MCF 10A (cell line): ENCODE results near the gene ADD1. TPM values are rescaled to one million over a fixed set of nuclear protein-coding genes. Genes with fewer than 3 reads are reported as not detected.

Experiments
- BruUV-seq: library from RNA; stranded (reverse); fragments of 400-500 nt; replicated peaks from 2 replicates; lab custom pipeline; 2021; lab: Mats Ljungman, UMichigan
- CTCF ChIA-PET: fragments of 300-600 bp; sonication (Branson Sonifier 250); formaldehyde crosslinking; extraction: SDS; loops from one replicate; lab custom pipeline; 2021; ENCODE audit warnings: antibody characterized with exemption, inconsistent platforms; lab: Yijun Ruan, JAX
- POLR2A ChIA-PET: fragments of 300-600, 350-650 bp; sonication (Branson Sonifier 250); formaldehyde crosslinking; extraction: SDS; loops from one replicate; lab custom pipeline; 2020; ENCODE audit warnings: antibody characterized with exemption, inconsistent platforms; lab: Yijun Ruan, JAX
- DNase-seq: peaks from one replicate; pipeline ENCODE4 v3.0.0-alpha.2; 2018; ENCODE audit not compliant: unreplicated experiment
- H3K27ac Mint-ChIP-seq: one replicate; pipeline ENCODE4 v1.8.0; 2022; ENCODE audit warnings: mild to moderate bottlenecking, low read depth, mixed read lengths; ENCODE audit not compliant: unreplicated experiment
- H3K27me3 Mint-ChIP-seq: one replicate; pipeline ENCODE4 v1.8.0; 2022; ENCODE audit warnings: mixed read lengths; ENCODE audit not compliant: insufficient read depth, unreplicated experiment
- H3K36me3 Mint-ChIP-seq: one replicate; pipeline ENCODE4 v1.8.0; 2022; ENCODE audit warnings: mild to moderate bottlenecking, moderate library complexity, mixed read lengths; ENCODE audit not compliant: insufficient read depth, unreplicated experiment
- H3K4me1 Mint-ChIP-seq: one replicate; pipeline ENCODE4 v1.8.0; 2022; ENCODE audit warnings: mixed read lengths; ENCODE audit not compliant: insufficient read depth, unreplicated experiment
- H3K4me3 Mint-ChIP-seq: one replicate; pipeline ENCODE4 v1.8.0; 2022; ENCODE audit warnings: mild to moderate bottlenecking, moderate library complexity, mixed read lengths; ENCODE audit not compliant: unreplicated experiment
- H3K9me3 Mint-ChIP-seq: one replicate; pipeline ENCODE4 v1.8.0; 2022; ENCODE audit warnings: mixed read lengths; ENCODE audit not compliant: unreplicated experiment
- intact Hi-C: fragments of 100-400 bp; cut with micrococcal nuclease; formaldehyde crosslinking; loops from 2 replicates; pipeline ENCODE4 v1.14.1; 2022
- total RNA-seq: library from RNA; stranded (reverse); gene quantifications from 2 replicates; pipeline ENCODE4 v1.2.3, GENCODE V29; 2022
- TF ChIP-seq, protein P1 (sequence below): fragments of 200-600 bp; IDR thresholded peaks from one replicate; pipeline ENCODE4 v1.8.0; 2022; ENCODE audit warnings: antibody characterized with exemption, mild to moderate bottlenecking; ENCODE audit not compliant: unreplicated experiment

Gene ADD1
- total RNA-seq, 1 experiment from 2014 or later, result 131 TPM

- no peak for DNase-seq
- intact Hi-C loops, result no loop called here
- H3K9me3 Mint-ChIP-seq, result no peaks in the 10 kb centered on the region
- TF ChIP-seq, protein P1, sequence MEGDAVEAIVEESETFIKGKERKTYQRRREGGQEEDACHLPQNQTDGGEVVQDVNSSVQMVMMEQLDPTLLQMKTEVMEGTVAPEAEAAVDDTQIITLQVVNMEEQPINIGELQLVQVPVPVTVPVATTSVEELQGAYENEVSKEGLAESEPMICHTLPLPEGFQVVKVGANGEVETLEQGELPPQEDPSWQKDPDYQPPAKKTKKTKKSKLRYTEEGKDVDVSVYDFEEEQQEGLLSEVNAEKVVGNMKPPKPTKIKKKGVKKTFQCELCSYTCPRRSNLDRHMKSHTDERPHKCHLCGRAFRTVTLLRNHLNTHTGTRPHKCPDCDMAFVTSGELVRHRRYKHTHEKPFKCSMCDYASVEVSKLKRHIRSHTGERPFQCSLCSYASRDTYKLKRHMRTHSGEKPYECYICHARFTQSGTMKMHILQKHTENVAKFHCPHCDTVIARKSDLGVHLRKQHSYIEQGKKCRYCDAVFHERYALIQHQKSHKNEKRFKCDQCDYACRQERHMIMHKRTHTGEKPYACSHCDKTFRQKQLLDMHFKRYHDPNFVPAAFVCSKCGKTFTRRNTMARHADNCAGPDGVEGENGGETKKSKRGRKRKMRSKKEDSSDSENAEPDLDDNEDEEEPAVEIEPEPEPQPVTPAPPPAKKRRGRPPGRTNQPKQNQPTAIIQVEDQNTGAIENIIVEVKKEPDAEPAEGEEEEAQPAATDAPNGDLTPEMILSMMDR, result no peak
- no peak overlapping the region for H3K4me3 Mint-ChIP-seq
- CTCF ChIA-PET, result interaction anchor here (0.6 to 1.8 kb wide), 3 partner anchors 13 to 57 kb away, joined by 3 to 5 read pairs (median 4); no protein-coding TSS in a partner anchor
- peaks cover 5% of the 10 kb centered on the region for H3K36me3 Mint-ChIP-seq
- BruUV-seq, result no TSS peak
- H3K27ac Mint-ChIP-seq, result peak overlapping the region; percentile 21
- no peaks in the 10 kb centered on the region for H3K27me3 Mint-ChIP-seq
- peaks cover 43% of the 10 kb centered on the region for H3K4me1 Mint-ChIP-seq
- POLR2A ChIA-PET, result interaction anchor here (1.2 to 2.3 kb wide), 3 partner anchors 11 to 16 kb away, joined by 4 to 7 read pairs (median 6); no protein-coding TSS in a partner anchor
Measured at GRCh38 chr4:2860391-2861348, 17.0 kb downstream of the ADD1 start.

DNA sequence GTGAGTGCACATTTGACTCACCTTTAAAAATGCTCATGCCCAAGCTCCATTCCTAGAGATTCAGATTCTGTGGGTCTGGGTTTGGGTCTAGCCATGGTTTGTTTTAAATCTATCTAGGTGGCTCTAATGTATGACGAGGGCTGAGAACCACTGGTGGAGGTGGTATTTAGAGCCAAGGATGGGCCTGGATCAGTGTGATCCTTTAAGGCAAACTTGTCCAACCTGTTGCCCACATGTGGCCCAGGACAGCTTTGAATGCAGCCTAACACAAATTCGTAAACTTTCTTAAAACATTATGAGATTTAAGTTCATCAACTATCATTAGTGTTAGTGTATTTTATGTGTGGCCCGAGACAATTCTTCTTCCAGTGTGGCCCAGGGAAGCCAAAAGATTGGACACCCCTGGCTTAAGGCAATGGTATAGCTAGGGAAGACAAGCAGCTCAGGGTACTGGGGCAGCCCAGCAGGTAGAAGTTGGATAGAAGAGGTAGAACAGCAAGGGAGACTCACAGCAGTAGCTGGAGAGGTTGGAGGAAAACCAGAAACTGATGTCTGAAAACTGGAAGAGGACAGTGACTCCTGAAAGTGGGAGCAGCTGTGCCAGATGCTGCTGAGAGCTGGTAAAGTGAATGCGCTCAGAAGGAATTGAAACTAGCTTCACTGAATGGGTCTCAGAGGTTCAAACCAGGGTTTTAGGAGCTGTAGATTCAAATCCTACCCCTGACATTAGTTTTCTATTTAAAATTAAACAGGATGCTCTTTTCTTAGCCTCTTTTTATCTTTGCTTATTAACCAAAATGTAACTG, 18.2 kb downstream of the ADD1 start:
- Mint-ChIP-seq H3K27me3 (no peaks in the 10 kb centered on the region), H3K4me3 (no peak overlapping the region), H3K36me3 (peaks cover 6% of the 10 kb centered on the region), H3K27ac (peak overlapping the region; percentile 67), H3K9me3 (no peaks in the 10 kb centered on the region), H3K4me1 (peaks cover 43% of the 10 kb centered on the region)
- TF ChIP-seq, protein P1, result no peak
- no TSS peak for BruUV-seq
- POLR2A ChIA-PET, result interaction anchor here (0.6 to 2.3 kb wide), 6 partner anchors 10 to 44 kb away, joined by 3 to 7 read pairs (median 5); partner anchors contain the start of gene ADD1
- intact Hi-C loops, result no loop called here
- CTCF ChIA-PET, result interaction anchor here (0.6 to 1.8 kb wide), 4 partner anchors 14 to 309 kb away, joined by 3 to 5 read pairs (median 4); no protein-coding TSS in a partner anchor
- no peak for DNase-seq

DNA sequence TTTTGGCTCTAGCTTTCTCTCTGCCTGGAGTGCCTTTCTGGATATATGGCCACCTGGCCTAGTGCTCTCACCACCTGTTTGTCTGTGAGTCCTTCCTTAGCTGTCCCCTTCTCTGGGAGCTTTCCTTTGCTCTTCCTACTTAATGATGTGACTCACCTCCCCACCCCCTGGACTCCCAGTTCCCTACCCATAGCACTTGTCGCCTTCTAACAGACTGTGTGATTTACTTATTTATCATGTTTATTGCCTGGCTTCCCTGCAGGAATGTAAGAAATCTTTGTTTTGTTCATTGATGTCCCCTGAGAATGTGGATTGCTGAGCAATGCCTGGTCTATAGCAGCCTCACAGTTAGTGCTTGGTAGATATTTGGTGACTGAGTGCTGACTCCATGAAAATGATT, 18.9 kb downstream of the ADD1 start:
- no TSS peak for BruUV-seq
- ChIA-PET CTCF (interaction anchor here (0.8 to 1.8 kb wide), 2 partner anchors 15 to 99 kb away, joined by 5 read pairs; no protein-coding TSS in a partner anchor), POLR2A (interaction anchor here (0.6 to 2.3 kb wide), 6 partner anchors 9 to 44 kb away, joined by 3 to 7 read pairs (median 5); partner anchors contain the start of gene ADD1)

More for the DNA sequence above, 18.9 kb downstream of the ADD1 start:
- intact Hi-C loops, result no loop called here
- Mint-ChIP-seq H3K4me1 (peaks cover 40% of the 10 kb centered on the region), H3K4me3 (no peak overlapping the region), H3K9me3 (no peaks in the 10 kb centered on the region), H3K27me3 (no peaks in the 10 kb centered on the region), H3K36me3 (peaks cover 6% of the 10 kb centered on the region), H3K27ac (no peak overlapping the region)
- DNase-seq, result peak; percentile 22
- TF ChIP-seq, protein P1, result no peak
